Thoracic aorta (tissue), 2 donors: Measurements from ENCODE around the gene KCNMB2. TPM values are rescaled to one million over a fixed set of nuclear protein-coding genes. Genes with fewer than 3 reads are reported as not detected.

Experiments
- ATAC-seq: fragments of 150-250 bp; one replicate; pipeline ENCODE4 v1.8.0; 2017; ENCODE audit warnings: low read depth; ENCODE audit not compliant: insufficient number of reproducible peaks, low FRiP score
- DNase-seq: peaks from one replicate; pipeline ENCODE4 v3.0.0-alpha.2; 2020; ENCODE audit warnings: low spot score
- H3K27ac ChIP-seq, 2 donors: fragments of 200-600 bp; sonication (generic); 1 replicate in 1 of 2; 2 replicates in 1 of 2; pipeline ENCODE4 v1.5.1; 2016; ENCODE audit warnings: mild to moderate bottlenecking in 2 of 2, moderate library complexity in 2 of 2
- H3K27me3 ChIP-seq: fragments of 200-600 bp; sonication (generic); replicated peaks from 2 replicates; pipeline ENCODE4 v1.6.0; 2016; ENCODE audit warnings: mild to moderate bottlenecking; ENCODE audit not compliant: insufficient read depth
- H3K36me3 ChIP-seq: fragments of 200-600 bp; sonication (generic); one replicate; pipeline ENCODE4 v1.5.1; 2016
- H3K4me1 ChIP-seq, 2 donors: fragments of 200-600 bp; sonication (generic); 1 replicate in 1 of 2; 2 replicates in 1 of 2; pipeline versions ENCODE4 v1.5.1 to v1.6.0; 2016; ENCODE audit warnings: low read depth in 2 of 2, mild to moderate bottlenecking in 1 of 2; ENCODE audit not compliant: control insufficient read depth in 1 of 2
- H3K4me3 ChIP-seq: fragments of 200-600 bp; sonication (generic); 2 replicates; pipeline ENCODE4 v1.5.1; 2016; ENCODE audit warnings: mild to moderate bottlenecking
- H3K9me3 ChIP-seq: fragments of 200-600 bp; sonication (generic); 2 replicates; pipeline ENCODE4 v1.5.1; 2016
- total RNA-seq, 2 donors: library from RNA; depleted of rRNA; stranded (reverse); fragments of >200 nt; gene quantifications; one replicate each; pipeline versions ENCODE4 v1.1.0 to v1.2.3, GENCODE V29; 2016
- TF ChIP-seq, protein P1 (sequence below): fragments of 200-600 bp; sonication (generic); IDR thresholded peaks from one replicate; pipeline ENCODE4 v1.5.1; 2019; ENCODE audit warnings: antibody characterized with exemption

Gene KCNMB2
- total RNA-seq, 2 donors from 2014 or later = not detected

- TF ChIP-seq, protein P1, sequence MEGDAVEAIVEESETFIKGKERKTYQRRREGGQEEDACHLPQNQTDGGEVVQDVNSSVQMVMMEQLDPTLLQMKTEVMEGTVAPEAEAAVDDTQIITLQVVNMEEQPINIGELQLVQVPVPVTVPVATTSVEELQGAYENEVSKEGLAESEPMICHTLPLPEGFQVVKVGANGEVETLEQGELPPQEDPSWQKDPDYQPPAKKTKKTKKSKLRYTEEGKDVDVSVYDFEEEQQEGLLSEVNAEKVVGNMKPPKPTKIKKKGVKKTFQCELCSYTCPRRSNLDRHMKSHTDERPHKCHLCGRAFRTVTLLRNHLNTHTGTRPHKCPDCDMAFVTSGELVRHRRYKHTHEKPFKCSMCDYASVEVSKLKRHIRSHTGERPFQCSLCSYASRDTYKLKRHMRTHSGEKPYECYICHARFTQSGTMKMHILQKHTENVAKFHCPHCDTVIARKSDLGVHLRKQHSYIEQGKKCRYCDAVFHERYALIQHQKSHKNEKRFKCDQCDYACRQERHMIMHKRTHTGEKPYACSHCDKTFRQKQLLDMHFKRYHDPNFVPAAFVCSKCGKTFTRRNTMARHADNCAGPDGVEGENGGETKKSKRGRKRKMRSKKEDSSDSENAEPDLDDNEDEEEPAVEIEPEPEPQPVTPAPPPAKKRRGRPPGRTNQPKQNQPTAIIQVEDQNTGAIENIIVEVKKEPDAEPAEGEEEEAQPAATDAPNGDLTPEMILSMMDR = no peak
- Histone ChIP-seq H3K36me3 (no peaks in the 10 kb centered on the region), H3K4me1 (peaks cover 0 to 13% of the 10 kb centered on the region in 2 donors), H3K27me3 (no peaks in the 10 kb centered on the region), H3K27ac (peak overlapping the region in 1 of 2 donors; percentile 3), H3K4me3 (no peak overlapping the region), H3K9me3 (no peaks in the 10 kb centered on the region)
- ATAC-seq = no peak
- DNase-seq = no peak
These were observed 167.2 kb downstream of the KCNMB2 start for GRCh38 chr3:178703268-178703975.

DNA sequence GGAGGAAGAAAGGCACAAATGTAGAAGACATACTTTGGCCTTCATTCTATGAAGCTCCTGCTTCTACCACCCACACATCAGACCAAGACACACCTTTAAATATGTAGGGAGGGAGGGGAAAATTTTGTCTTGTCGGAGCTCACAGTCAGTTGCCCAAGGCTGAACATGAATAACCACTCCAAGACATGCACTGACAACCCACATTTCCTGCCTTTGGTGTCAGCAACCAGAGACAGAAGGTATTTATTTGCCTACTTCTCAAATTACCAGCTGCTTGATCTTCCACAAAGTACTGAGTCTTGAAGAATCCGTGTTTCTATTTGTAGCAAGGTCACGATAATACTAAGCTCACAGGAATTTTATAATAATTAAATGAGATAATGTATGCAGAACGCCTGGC, 169.7 kb downstream of the KCNMB2 start:
- no peak for DNase-seq
- TF ChIP-seq, protein P1 = no peak

DNA sequence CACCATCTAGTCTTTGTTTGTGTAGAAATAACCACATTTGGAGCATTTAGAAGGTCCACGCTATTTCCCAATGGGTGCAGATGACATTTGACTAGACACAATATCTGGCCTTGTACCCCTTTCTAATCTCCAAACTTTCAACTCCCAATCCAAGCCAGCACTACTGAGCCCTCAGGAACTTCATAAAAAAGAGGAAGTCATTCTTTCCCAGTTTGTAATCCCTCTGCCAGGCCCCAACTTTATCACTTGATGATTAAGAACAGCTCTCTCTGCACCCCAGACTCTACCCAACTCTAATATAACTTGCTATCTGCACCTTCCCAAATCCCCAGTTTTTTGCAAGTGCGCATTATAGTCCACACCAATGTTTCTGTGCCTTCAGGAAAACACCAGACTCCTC, 170.2 kb downstream of the KCNMB2 start:
- H3K27ac ChIP-seq = no peak overlapping the region
- H3K27me3 ChIP-seq = no peaks in the 10 kb centered on the region
- no peak for ATAC-seq
- DNase-seq = no peak
- H3K9me3 ChIP-seq = no peaks in the 10 kb centered on the region
- H3K36me3 ChIP-seq = no peaks in the 10 kb centered on the region
- TF ChIP-seq, protein P1 = no peak
- H3K4me3 ChIP-seq = no peak overlapping the region
- peaks cover 0 to 13% of the 10 kb centered on the region in 2 donors for H3K4me1 ChIP-seq

More for the DNA sequence above, 169.7 kb downstream of the KCNMB2 start:
- ATAC-seq = no peak
- Histone ChIP-seq H3K9me3 (no peaks in the 10 kb centered on the region), H3K27ac (no peak overlapping the region), H3K4me1 (peaks cover 0 to 13% of the 10 kb centered on the region in 2 donors), H3K27me3 (no peaks in the 10 kb centered on the region), H3K36me3 (no peaks in the 10 kb centered on the region), H3K4me3 (no peak overlapping the region)

- H3K36me3 ChIP-seq = no peaks in the 10 kb centered on the region
- no peak overlapping the region for H3K27ac ChIP-seq
- no peak for ATAC-seq
- H3K27me3 ChIP-seq = no peaks in the 10 kb centered on the region
- no peaks in the 10 kb centered on the region for H3K9me3 ChIP-seq
- H3K4me1 ChIP-seq = peaks cover 0 to 13% of the 10 kb centered on the region in 2 donors
- H3K4me3 ChIP-seq = no peak overlapping the region
- no peak for DNase-seq
- TF ChIP-seq, protein P1 = no peak
These were observed 171.2 kb downstream of the KCNMB2 start for GRCh38 chr3:178707311-178708031.

- no peak for DNase-seq
- Histone ChIP-seq H3K36me3 (no peaks in the 10 kb centered on the region), H3K4me1 (peaks cover 0 to 4% of the 10 kb centered on the region in 2 donors), H3K27ac (no peak overlapping the region), H3K4me3 (no peak overlapping the region), H3K27me3 (no peaks in the 10 kb centered on the region), H3K9me3 (no peaks in the 10 kb centered on the region)
- TF ChIP-seq, protein P1 = no peak
- no peak for ATAC-seq
These were observed 172.8 kb downstream of the KCNMB2 start for GRCh38 chr3:178709051-178709450.
